HG02885 (cell line): ENCODE data around the gene CASP5.
"Not testable (repeated sequence)": the region's sequence is repeated elsewhere in the genome, so short reads cannot be mapped to it uniquely, and the experiment has no call there.

ENCODE experiments used
- ATAC-seq: cut with Tn5 transposase; IDR thresholded peaks from one replicate; pipeline ENCODE4 v1.9.1; 2021; ENCODE audit warnings: mild to moderate bottlenecking; ENCODE audit not compliant: unreplicated experiment, poor library complexity

CASP5 gene

GRCh38 chr11:105023003-105023402, at the start of gene CASP5:
Gene CASP5, minus strand, starts transcription at chr11:105023168. Its CDS starts 32 bp downstream, at chr11:105023136.
- no peak for ATAC-seq

- ATAC-seq, result not testable (repeated sequence)
Observed at GRCh38 chr11:105072080-105072479, 49.1 kb upstream of the CASP5 start.

- no peak for ATAC-seq
Observed at GRCh38 chr11:105071089-105071732, 48.2 kb upstream of the CASP5 start.

GRCh38 chr11:105070306-105070705, 47.3 kb upstream of the CASP5 start:
- no peak for ATAC-seq

GRCh38 chr11:105069749-105070148, 46.8 kb upstream of the CASP5 start:
- ATAC-seq, result not testable (repeated sequence)

- ATAC-seq, result not testable (repeated sequence)
Observed at GRCh38 chr11:105063245-105063941, 40.4 kb upstream of the CASP5 start.

GRCh38 chr11:105057432-105057831, 34.5 kb upstream of the CASP5 start:
- no peak for ATAC-seq

- no peak for ATAC-seq
Observed at GRCh38 chr11:105056446-105056845, 33.5 kb upstream of the CASP5 start.

GRCh38 chr11:105054723-105055493, 31.9 kb upstream of the CASP5 start:
- ATAC-seq, result no peak

- no peak for ATAC-seq
Observed at GRCh38 chr11:105052487-105052886, 29.5 kb upstream of the CASP5 start.

- no peak for ATAC-seq
Observed at GRCh38 chr11:105051559-105051958, 28.6 kb upstream of the CASP5 start.

GRCh38 chr11:105049481-105049880, 26.5 kb upstream of the CASP5 start:
- no peak for ATAC-seq

- ATAC-seq, result no peak
Observed at GRCh38 chr11:105046898-105047579, 24.1 kb upstream of the CASP5 start.

GRCh38 chr11:105045676-105046296, 22.8 kb upstream of the CASP5 start:
- ATAC-seq, result no peak

- ATAC-seq, result peak; percentile 99
Observed at GRCh38 chr11:105044557-105045524, 21.9 kb upstream of the CASP5 start, which contains the start of gene CARD16. Gene CARD16, minus strand, starts transcription at chr11:105045335. Its CDS starts 38 bp downstream, at chr11:105045297.

- no peak for ATAC-seq
Observed at GRCh38 chr11:105042178-105042577, 19.2 kb upstream of the CASP5 start.

GRCh38 chr11:105040703-105041102, 17.7 kb upstream of the CASP5 start:
- ATAC-seq, result no peak

GRCh38 chr11:105034813-105035620, 12.0 kb upstream of the CASP5 start, which contains the start of gene CASP1:
Gene CASP1, minus strand, starts transcription at chr11:105035144. Its CDS starts 31 bp downstream, at chr11:105035113.
- ATAC-seq, result peak; percentile 97
